Gastroesophageal sphincter (tissue), 3 donors: ENCODE results near the gene SUGCT.

ENCODE experiments used
- EP300 ChIP-seq: sonication (generic); formaldehyde crosslinking; IDR thresholded peaks from one replicate; pipeline ENCODE4 v1.6.1; 2017; ENCODE audit warnings: antibody characterized with exemption, mild to moderate bottlenecking
- POLR2A ChIP-seq, 2 donors: fragments of 450-650 bp; IDR thresholded peaks; one replicate each; pipeline ENCODE4 v1.6.1; 2017; ENCODE audit warnings: antibody characterized with exemption in 2 of 2, mild to moderate bottlenecking in 2 of 2, moderate library complexity in 1 of 2
- POLR2AphosphoS5 ChIP-seq: sonication (generic); formaldehyde crosslinking; IDR thresholded peaks from one replicate; pipeline ENCODE4 v1.6.1; 2017; ENCODE audit warnings: antibody characterized with exemption
- TF ChIP-seq, protein P1 (sequence below), 4 experiments: fragments of 200-600 bp in 2 of 4; fragments of 450-650 bp in 2 of 4; sonication (generic) in 1 of 4; IDR thresholded peaks; one replicate each; pipeline ENCODE4 v1.5.1; 2017 to 2019; ENCODE audit warnings: antibody characterized with exemption in 4 of 4, mild to moderate bottlenecking in 2 of 4, moderate library complexity in 2 of 4

DNA sequence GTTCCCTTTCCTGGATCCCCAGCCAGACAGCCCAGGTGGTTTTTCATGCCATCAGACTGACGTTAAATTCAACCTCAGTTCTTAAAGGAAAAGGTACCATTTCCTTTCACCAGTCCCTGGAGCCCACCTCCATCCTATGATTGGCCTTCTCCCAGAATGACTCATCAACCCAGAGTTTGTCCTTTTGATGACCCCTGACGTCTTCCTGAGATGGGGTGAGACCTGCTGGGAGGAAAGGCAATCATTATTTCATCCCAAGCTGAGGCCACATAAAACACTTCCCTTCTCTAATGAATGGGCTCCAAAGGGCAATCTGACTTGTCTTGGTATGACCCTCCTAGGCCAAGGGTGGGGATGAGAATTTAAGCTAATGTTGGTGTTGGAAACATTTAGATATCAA, 750.7 kb downstream of the SUGCT start:
- TF ChIP-seq, protein P1, sequence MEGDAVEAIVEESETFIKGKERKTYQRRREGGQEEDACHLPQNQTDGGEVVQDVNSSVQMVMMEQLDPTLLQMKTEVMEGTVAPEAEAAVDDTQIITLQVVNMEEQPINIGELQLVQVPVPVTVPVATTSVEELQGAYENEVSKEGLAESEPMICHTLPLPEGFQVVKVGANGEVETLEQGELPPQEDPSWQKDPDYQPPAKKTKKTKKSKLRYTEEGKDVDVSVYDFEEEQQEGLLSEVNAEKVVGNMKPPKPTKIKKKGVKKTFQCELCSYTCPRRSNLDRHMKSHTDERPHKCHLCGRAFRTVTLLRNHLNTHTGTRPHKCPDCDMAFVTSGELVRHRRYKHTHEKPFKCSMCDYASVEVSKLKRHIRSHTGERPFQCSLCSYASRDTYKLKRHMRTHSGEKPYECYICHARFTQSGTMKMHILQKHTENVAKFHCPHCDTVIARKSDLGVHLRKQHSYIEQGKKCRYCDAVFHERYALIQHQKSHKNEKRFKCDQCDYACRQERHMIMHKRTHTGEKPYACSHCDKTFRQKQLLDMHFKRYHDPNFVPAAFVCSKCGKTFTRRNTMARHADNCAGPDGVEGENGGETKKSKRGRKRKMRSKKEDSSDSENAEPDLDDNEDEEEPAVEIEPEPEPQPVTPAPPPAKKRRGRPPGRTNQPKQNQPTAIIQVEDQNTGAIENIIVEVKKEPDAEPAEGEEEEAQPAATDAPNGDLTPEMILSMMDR (IDR thresholded peaks at IDR 0.05), result no peak
- TF ChIP-seq POLR2A (IDR thresholded peaks at IDR 0.05), result no peak
- no peak for TF ChIP-seq POLR2AphosphoS5
- no peak for TF ChIP-seq EP300
